Measurements from ENCODE around the gene MLLT10. TPM values are rescaled to one million over a fixed set of nuclear protein-coding genes. Genes with fewer than 3 reads are reported as not detected.

MLLT10 gene
- total RNA-seq, 1 donor from 2014 or later = 32.3 TPM

DNA sequence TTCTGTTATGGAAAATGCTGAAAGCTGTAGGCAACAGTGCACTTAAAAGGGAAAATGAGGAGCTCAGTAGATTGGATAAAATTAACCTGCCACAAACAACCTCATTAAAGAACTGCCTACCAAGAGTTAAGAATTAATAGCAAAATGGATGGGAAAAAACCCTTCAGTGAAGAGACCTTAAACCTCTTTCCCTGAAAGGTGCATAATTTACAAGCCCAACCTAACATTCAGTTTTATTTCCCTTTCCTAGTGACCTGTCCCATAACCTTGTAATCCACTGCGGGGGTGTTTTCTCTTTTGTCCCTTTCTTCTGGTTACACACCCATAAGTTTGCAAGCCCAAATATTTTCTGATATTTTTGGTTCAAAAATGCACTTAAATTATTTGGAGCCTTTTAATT lies 30.5 kb upstream of the MLLT10 start:
- Histone ChIP-seq H3K27me3 (ENCODE audit: control insufficient read depth, insufficient read depth, low read length) (peaks cover 14% of the 10 kb centered on the region), H3K36me3 (ENCODE audit: control insufficient read depth, insufficient read depth, low read length) (no peaks in the 10 kb centered on the region), H3K4me3 (ENCODE audit: low read depth, low read length) (no peak overlapping the region)
- DNase-seq (ENCODE audit: low read depth) = no peak
- TF ChIP-seq, protein P1, sequence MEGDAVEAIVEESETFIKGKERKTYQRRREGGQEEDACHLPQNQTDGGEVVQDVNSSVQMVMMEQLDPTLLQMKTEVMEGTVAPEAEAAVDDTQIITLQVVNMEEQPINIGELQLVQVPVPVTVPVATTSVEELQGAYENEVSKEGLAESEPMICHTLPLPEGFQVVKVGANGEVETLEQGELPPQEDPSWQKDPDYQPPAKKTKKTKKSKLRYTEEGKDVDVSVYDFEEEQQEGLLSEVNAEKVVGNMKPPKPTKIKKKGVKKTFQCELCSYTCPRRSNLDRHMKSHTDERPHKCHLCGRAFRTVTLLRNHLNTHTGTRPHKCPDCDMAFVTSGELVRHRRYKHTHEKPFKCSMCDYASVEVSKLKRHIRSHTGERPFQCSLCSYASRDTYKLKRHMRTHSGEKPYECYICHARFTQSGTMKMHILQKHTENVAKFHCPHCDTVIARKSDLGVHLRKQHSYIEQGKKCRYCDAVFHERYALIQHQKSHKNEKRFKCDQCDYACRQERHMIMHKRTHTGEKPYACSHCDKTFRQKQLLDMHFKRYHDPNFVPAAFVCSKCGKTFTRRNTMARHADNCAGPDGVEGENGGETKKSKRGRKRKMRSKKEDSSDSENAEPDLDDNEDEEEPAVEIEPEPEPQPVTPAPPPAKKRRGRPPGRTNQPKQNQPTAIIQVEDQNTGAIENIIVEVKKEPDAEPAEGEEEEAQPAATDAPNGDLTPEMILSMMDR (IDR thresholded peaks at IDR 0.05; ENCODE audit: insufficient read depth, low read length, poor library complexity, severe bottlenecking) = no peak

DNA sequence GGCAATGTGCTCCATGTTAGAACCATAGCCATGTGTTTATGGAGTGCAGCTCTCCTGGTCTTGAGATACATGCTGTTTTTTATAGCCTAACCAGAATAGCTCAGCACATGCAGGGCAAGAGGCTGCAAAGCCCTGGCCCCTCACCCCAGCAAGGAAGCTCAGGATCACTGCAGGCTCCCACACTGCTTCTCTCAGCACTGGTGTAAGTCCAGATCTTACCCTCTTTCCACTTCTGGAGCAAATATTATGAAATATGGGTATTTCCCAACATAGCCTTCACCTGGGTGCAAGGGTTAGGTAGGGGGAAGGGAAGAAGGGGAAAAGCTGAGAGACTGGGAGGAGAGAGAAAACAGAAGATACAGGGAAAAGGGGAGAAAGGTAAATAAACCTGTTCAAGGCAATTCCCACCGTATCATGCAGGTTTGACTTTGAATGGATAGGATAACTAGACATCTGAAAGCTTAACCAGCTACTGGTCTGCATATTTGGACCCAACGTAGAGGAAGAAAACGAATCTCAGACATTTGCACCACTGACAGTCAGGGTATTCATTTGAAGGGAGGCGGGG lies 28.2 kb upstream of the MLLT10 start:
- peaks cover 4% of the 10 kb centered on the region for H3K27me3 ChIP-seq (ENCODE audit: control insufficient read depth, insufficient read depth, low read length)
- H3K36me3 ChIP-seq (ENCODE audit: control insufficient read depth, insufficient read depth, low read length) = no peaks in the 10 kb centered on the region
- TF ChIP-seq, protein P1 (IDR thresholded peaks at IDR 0.05; ENCODE audit: insufficient read depth, low read length, poor library complexity, severe bottlenecking) = no peak
- no peak for DNase-seq (ENCODE audit: low read depth)
- H3K4me3 ChIP-seq (ENCODE audit: low read depth, low read length) = no peak overlapping the region

DNA sequence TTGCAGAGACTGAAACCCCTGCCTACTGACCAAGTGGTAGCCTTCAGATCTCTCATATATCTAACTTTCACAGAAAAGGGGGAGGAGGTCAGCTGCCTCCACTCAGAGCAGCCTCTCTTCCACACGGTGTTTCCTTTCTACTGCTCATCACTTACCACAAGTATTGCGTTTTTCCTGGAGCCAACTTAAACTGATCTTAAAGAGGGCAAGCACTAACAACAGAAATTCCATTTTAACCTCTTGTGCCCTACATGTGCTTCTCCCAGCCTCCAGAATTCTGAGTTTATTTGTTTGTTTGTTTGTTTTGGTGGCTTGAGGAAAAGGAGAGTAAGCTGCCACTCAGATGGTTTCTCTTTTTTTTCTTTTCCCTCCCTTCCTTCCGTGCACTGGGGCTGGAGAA lies 27.7 kb upstream of the MLLT10 start:
- no peaks in the 10 kb centered on the region for H3K36me3 ChIP-seq (ENCODE audit: control insufficient read depth, insufficient read depth, low read length)
- H3K4me3 ChIP-seq (ENCODE audit: low read depth, low read length) = no peak overlapping the region
- peaks cover 2% of the 10 kb centered on the region for H3K27me3 ChIP-seq (ENCODE audit: control insufficient read depth, insufficient read depth, low read length)
- TF ChIP-seq, protein P1 (IDR thresholded peaks at IDR 0.05; ENCODE audit: insufficient read depth, low read length, poor library complexity, severe bottlenecking) = no peak
- no peak for DNase-seq (ENCODE audit: low read depth)

DNA sequence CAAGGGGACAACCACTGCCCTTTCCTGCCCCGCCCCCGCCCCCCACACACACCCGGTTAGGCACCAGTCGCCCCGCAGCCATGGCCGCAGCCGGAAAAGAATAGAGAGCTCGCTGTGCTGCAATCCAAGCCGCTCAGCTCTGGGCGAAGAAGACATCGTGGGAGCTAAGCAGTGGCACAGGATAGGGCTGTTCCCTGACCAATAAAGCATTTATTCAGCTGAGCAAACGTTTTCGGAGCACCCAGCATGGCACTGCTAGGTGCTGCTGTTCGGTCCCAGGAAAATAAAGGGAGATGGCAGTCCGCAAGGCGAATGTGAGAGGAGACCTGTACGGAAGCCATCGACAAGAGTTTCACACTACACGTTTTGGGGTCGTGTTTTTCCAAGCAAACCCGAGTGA lies 26.9 kb upstream of the MLLT10 start:
- DNase-seq (ENCODE audit: low read depth) = no peak
- Histone ChIP-seq H3K4me3 (ENCODE audit: low read depth, low read length) (no peak overlapping the region), H3K27me3 (ENCODE audit: control insufficient read depth, insufficient read depth, low read length) (peaks cover 2% of the 10 kb centered on the region), H3K36me3 (ENCODE audit: control insufficient read depth, insufficient read depth, low read length) (no peaks in the 10 kb centered on the region)
- TF ChIP-seq, protein P1 (IDR thresholded peaks at IDR 0.05; ENCODE audit: insufficient read depth, low read length, poor library complexity, severe bottlenecking) = no peak

DNA sequence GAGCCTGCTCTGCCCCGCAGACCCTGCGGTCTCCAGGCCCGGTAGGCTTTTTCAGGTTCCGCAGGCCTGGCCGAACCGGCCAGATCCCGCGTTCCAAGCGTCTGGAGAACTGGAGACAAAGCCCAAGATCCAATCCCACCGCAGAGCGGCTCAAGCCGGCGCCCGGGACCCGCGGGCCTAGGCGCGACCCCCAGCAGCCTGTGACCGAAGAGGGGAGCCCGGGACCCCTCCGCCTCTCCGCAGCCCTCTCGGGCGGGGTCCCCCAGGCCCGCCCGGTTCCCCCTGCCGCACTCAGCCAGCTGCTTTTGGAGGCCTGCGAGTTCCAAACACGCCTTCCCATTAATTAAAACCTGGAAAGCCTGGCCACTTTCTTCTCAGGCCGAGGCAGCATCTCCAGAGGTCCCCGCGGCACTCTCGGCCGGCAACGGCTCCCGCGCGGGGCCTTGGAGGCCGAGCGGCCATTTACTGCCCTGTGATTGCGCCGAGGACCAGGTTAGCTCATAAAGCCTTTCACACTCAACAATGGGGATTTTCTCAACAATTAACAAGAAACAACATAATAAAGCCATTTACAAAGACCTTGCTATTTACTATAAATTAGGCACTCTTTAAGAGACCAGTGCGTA lies 25.2 kb upstream of the MLLT10 start:
- TF ChIP-seq, protein P1 (IDR thresholded peaks at IDR 0.05; ENCODE audit: insufficient read depth, low read length, poor library complexity, severe bottlenecking) = no peak
- H3K27me3 ChIP-seq (ENCODE audit: control insufficient read depth, insufficient read depth, low read length) = peaks cover 2% of the 10 kb centered on the region
- no peaks in the 10 kb centered on the region for H3K36me3 ChIP-seq (ENCODE audit: control insufficient read depth, insufficient read depth, low read length)
- DNase-seq (ENCODE audit: low read depth) = no peak
- H3K4me3 ChIP-seq (ENCODE audit: low read depth, low read length) = no peak overlapping the region
